Right ventricle myocardium superior (tissue), 1 donor: ENCODE data around the gene RIPK3. TPM values are rescaled to one million over a fixed set of nuclear protein-coding genes. Genes with fewer than 3 reads are reported as not detected.
"Not testable (repeated sequence)": the region's sequence is repeated elsewhere in the genome, so short reads cannot be mapped to it uniquely, and the experiment has no call there.

Source experiments
- ATAC-seq: fragments of 200-7000 bp; cut with Tn5 transposase; one replicate; pipeline ENCODE4 v1.9.1; 2020; ENCODE audit warnings: mild to moderate bottlenecking; ENCODE audit not compliant: poor library complexity
- DNase-seq: peaks from one replicate; pipeline ENCODE4 v3.0.0-alpha.2; 2020
- intact Hi-C: fragments of 100-400 bp; cut with DNase I; formaldehyde crosslinking; loops from one replicate; pipeline ENCODE4 v1.11.2; 2022
- total RNA-seq: library from RNA; stranded (reverse); fragmentation: NEBNext Ultra II Directional; extraction: Animal tissue kit (Norgen Biotek cat#: 25700); gene quantifications from one replicate; pipeline ENCODE4 v1.2.1, GENCODE V29; 2021
- donor health status: DM: no; HTN: yes; CAD: no; lungs with severe emphysema.

RIPK3 gene
- total RNA-seq, 1 donor from 2014 or later, result 2.9 TPM

DNA sequence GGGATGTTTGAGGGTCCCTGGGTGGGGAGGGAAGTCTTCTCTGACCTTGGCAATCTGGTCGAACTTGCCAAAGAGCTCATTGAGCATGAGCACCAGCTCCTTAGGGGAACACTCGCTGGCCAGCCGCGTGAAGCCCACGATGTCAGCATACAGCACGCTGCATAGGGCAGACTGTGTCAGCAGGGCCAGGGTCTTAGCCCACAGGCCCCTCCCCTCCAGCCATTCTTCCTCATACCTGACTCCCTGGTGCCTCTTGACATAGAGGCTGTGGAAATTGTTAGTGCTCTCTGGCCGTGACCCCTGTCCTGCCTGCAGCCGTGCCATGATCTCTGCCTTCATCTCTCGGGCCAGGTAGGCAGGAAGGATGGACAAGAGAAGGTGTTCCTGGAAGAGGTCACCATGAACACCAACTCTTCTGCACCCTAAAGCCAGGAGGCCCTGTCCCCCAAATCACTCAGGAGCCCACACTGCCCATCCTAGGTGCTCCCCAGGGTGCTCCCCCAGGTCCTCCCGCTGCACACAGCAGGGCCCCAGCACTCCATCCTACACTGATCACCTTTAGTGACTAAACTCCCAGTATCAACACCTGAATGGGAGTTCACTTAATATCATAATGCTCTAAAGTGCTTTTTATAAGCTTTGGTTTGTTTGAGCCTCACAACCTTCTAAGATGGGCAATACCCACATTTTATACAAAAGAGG is 8.7 kb downstream of the RIPK3 start:
- no peak for DNase-seq
- no peak for ATAC-seq
- intact Hi-C loops, result no loop called here

DNA sequence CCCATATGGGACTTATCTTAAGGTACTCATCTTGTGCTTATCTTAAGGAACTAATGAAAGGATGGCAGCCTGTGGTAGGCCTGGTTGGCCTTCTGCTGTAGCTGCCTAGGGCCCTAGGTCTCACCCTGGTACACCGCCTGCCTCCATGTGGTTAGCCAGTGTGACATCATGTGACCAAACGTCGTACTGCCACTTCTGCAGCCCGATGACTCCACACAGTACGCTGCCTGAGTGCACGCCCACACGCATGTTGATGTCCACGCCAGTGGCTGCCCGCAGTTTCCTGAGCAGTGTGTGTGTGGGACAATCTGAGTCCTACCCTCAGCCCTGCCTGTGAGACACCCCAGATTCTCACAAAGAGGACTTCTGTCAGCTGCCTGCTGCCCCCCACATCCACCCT is 10.1 kb downstream of the RIPK3 start:
- ATAC-seq (peak; percentile 1), DNase-seq (peak; percentile 80)
- intact Hi-C loops, result no loop called here

DNA sequence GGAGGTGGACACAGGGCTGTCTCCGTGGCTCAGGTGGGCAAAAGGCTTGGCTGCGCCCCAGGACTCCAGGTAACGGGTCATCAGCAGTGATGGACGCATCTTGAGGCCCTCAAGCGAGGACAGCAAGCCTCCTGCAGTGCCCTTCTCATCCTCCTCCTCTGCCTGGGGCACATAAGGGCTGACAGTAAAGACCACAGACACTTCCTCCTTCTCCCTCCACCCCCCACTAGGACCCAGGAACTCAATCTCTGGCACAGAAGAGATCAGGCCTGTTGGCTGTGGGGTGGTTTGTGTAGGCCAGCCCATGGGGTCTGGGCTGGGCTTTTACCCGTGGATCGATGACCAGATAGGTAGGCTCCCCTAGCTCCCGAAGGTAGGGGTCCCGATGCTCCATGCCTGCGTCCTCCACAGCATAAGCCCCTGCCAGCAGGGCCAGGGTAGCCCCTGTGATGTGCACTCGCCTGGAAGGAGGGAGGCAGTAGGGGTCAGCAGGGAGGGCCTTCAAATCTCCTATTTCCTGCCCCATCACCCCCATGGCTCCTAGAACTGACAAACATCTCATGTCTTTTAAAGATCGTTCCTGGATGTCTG is 10.6 kb downstream of the RIPK3 start:
- ATAC-seq (no peak), DNase-seq (no peak)
- intact Hi-C loops, result no loop called here

DNA sequence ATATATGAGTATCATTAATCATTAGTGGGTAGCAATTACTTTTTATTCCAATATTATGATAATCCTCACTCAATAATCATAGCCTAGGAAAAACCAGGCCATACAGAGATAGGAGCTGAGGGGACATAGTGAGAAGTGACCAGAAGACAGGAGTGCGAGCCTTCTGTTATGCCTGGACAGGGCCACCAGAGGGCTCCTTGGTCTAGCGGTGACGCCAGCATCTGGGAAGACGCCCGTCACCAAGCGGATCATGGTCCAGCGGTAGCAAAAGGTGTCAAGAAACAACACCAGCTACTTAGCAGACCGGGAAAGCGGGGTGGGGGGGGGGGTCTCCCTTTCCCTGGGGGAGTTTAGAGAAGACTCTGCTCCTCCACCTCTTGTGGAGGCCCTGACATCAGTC is 11.9 kb downstream of the RIPK3 start:
- peak; percentile 79 for DNase-seq
- intact Hi-C loops, ATAC-seq: not testable (repeated sequence)

DNA sequence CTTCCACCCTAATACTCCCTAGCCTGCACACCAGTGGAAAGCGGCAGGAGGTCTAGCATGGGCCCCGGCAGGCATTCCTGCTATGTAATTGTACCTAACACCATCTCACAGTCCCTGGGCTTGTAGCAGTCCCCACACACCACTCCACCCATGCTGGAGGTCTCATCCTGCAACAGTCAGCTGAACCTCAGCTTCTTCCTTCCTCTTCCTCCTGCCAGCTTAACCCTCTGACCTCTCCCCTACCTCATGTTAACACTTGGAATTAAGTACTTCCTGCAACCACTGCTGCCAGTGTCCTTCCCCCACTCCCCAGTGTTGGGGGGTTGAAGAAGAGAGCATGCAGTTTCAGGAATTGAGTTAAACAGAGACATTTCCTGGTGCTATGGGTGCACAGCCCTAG is 12.5 kb downstream of the RIPK3 start:
- ATAC-seq, result peak; percentile 12
- intact Hi-C loops, result no loop called here
- no peak for DNase-seq

DNA sequence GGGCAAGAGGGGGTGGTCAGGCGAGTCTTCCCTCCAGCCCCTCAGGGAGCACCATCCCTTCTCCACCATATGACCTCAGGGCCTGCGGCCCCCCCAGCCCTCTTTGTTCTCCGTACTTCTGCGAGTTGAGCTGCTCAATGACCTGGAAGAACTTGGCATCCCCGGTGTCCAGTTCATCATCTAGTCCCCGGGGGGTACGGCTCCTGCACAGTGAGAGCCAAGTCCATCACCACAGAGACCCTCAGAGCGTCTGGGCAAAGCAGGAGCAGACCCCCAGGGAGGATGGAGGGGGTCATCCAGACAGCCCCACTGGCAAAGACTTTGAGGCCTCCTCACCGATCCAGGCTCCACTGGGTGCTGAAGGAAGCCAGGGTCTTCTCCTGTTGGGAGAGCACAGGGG is 13.8 kb downstream of the RIPK3 start:
- no peak for DNase-seq
- ATAC-seq, result no peak
- intact Hi-C loops, result no loop called here

DNA sequence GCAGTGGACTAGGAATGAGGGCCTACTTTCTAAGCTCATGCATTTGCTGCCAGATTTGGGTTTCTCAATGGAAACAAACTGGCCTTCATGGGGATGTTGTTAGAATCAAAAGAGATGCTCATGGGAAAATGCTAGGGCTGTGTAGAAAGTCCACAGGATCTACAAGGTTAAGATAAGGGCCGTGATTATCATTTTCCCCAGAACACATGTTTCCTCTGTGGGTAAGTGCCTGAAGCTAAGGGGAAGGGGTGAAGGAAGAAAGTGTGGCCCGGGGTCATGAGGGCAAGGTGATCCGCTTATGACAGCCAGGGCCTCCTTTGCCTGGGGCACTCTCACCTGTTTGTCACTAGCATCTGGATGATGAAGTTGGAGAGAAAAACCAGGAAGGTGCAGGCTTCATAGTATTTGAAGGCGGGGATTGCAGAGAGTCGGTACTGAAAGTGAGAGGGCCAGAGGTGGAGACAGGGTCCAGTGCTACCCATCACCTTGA is 14.7 kb downstream of the RIPK3 start:
- no peak for ATAC-seq
- no peak for DNase-seq
- intact Hi-C loops, result no loop called here

DNA sequence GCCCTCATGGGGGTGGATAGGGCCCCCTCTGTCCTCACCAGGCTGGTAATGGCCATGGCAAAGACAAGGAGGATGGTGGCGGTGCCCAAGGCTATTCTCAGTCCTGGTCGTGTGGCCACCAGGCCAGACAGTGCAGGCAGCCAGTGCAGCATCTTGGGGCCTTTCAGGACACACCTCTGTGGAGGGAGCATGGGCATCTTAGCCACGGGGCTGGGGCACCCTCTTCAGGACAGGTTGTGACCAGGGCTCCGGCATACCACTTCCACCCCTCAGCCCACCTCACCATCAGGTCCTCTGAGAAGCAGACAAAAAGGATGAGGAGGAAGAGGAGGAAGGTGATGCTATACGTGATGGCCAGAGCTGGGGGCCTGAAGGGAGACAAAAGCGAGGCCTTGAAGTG is 15.8 kb downstream of the RIPK3 start:
- ATAC-seq, result no peak
- DNase-seq, result no peak
- intact Hi-C loops, result no loop called here

DNA sequence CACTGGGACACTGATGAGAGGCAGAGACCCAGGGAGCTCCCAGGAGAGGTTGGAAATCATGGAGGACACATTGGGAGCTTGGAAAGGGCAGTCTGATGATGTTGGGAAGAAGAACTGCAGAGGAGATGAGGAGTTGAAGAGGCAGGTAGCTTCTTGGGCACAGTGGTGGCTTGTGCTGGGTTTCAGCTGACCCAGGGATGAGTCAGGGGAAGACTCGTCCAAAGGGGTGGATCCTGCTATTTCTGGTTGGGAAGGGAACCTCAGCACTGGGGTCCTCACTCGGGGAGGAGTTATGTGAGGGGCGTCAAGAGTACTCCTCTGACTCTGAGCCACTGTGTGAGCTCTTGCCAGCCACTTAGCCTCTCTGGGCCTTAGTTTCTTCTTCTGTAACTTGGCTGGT is 16.4 kb downstream of the RIPK3 start:
- no peak for ATAC-seq
- DNase-seq, result no peak
- intact Hi-C loops, result no loop called here

DNA sequence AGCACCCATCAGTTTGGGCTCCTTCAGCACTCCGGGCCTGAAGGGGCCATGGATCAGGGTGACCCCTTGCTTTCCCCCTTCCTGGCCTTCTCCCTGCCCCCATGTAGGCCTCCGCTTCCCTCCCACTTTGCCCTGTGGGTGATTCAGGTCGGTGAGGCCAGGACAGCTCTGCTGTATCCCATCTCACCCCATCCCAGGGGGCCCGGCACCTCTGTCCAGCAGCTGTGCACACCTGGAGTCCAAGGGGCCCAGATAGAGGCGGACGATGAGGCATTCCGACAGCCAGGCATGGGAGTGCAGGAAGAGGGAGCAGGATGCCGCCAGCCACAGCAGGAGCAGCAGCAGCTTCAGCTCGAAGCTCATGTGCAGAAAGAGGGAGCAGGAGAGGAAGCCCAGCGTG is 17.1 kb downstream of the RIPK3 start:
- DNase-seq (no peak), ATAC-seq (no peak)
- intact Hi-C loops, result no loop called here

DNA sequence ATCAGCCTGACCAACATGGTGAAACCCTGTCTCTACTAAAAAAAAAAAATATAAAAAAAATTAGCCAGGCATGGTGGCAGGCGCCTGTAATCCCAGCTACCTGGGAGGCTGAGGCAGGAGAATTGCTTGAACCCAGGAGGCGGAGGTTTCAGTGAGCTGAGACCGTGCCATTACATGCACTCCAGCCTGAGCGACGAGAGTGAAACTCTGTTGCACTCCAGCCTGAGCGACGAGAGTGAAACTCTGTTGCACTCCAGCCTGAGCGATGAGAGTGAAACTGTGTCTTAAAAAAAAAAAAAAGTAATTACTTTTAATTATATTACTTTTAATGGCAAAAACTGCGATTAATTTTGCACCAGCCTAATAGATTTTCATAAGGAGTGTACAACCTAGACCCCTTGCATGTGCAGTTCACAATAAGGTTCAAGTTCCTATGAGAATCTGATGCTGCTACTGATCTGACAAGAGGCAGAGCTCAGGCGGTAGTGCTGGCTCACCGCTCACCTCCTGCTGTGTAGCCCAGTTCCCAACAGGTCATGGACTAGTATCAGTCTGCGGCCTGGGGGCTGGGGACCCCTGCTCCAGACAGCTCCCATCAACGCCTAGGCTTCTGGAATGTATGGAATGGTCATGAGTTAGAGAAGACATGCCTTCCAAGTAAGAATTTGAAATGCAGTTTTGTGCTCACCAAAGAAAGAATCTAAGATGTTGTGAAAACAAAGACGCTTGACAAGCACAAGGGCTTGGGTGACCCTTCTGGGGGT is 18.4 kb downstream of the RIPK3 start:
- ATAC-seq (no peak), DNase-seq (no peak)
- intact Hi-C loops, result no loop called here

DNA sequence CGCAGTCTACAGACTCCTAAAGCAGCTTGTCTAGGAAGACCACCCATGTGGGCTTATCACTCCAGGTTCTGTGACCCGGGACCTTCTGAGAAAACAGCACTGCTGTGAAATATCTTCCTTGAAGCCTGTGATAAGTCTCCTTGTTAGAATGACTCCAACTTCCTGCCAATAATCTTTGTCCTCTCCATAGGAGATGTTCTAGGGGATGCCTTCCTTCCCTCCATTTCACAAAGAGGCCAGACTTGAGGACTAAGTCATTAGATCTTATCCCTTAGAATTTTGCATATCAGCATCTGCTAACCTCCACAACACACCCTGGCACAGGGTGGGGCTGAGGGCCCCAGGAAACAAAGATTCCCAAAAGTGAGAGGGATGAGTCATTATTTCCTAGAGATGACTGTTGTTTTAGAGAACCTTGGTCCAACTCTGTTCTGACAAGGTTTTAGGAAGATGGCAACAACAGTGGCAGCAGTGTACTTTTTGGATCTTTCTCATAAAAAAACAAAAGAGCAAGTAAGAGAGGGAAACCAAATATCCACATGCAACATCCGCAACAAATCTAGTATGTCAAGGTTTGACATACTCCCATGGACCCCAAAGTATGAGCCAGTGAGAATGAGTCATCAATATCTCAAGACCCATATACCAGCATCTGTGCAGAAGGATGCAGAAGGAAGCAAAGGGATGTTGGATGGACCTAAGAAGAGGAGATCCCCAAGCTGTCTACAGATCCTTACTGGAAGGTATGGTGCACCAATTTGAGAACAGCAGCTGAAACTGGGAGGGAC is 22.5 kb downstream of the RIPK3 start:
- ATAC-seq (no peak), DNase-seq (no peak)
- intact Hi-C loops, result no loop called here

DNA sequence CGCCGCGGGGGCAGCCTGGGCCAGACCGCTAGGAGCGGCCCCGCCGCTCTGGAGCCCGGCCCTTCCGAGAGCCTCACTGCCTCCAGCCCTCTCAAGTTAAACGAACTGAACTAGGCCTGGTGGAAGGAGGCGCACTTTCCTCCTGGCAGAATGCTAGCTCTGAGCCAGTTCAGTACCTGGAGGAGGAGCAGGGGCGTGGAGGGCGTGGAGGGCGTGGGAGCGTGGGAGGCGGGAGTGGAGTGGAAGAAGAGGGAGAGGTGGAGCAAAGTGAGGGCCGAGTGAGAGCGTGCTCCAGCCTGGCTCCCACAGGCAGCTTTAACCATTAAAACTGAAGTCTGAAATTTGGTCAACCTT is 23.2 kb downstream of the RIPK3 start:
- intact Hi-C loops, result no loop called here
- ATAC-seq (no peak), DNase-seq (no peak)

DNA sequence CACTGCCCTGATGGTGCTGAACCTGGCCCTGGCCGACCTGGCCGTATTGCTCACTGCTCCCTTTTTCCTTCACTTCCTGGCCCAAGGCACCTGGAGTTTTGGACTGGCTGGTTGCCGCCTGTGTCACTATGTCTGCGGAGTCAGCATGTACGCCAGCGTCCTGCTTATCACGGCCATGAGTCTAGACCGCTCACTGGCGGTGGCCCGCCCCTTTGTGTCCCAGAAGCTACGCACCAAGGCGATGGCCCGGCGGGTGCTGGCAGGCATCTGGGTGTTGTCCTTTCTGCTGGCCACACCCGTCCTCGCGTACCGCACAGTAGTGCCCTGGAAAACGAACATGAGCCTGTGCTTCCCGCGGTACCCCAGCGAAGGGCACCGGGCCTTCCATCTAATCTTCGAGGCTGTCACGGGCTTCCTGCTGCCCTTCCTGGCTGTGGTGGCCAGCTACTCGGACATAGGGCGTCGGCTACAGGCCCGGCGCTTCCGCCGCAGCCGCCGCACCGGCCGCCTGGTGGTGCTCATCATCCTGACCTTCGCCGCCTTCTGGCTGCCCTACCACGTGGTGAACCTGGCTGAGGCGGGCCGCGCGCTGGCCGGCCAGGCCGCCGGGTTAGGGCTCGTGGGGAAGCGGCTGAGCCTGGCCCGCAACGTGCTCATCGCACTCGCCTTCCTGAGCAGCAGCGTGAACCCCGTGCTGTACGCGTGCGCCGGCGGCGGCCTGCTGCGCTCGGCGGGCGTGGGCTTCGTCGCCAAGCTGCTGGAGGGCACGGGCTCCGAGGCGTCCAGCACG is 23.8 kb downstream of the RIPK3 start:
- ATAC-seq (peak; percentile 45), DNase-seq (peak; percentile 72)
- intact Hi-C loops, result no loop called here

DNA sequence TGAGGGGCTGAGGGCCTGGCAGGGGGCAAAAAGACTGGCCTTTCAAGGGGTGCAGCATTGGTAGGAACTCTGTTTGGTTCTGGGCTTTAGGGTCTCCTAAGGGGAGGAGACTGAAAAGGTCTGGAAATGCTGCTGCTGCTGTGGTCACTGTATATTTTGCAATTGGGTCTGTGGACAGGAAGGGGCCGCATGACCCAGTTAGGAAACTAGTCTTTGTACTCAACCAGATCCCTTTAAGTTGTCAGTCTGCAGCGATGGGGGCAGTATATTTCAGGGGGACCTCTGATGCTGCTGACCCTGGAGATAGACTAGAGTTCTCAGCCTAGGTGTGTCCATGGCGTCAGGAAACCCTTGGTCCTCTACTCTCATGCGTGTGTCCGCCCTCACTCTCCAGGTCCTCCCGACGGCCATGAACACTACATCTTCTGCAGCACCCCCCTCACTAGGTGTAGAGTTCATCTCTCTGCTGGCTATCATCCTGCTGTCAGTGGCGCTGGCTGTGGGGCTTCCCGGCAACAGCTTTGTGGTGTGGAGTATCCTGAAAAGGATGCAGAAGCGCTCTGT is 24.5 kb downstream of the RIPK3 start:
- DNase-seq, result no peak
- no peak for ATAC-seq
- intact Hi-C loops, result no loop called here

DNA sequence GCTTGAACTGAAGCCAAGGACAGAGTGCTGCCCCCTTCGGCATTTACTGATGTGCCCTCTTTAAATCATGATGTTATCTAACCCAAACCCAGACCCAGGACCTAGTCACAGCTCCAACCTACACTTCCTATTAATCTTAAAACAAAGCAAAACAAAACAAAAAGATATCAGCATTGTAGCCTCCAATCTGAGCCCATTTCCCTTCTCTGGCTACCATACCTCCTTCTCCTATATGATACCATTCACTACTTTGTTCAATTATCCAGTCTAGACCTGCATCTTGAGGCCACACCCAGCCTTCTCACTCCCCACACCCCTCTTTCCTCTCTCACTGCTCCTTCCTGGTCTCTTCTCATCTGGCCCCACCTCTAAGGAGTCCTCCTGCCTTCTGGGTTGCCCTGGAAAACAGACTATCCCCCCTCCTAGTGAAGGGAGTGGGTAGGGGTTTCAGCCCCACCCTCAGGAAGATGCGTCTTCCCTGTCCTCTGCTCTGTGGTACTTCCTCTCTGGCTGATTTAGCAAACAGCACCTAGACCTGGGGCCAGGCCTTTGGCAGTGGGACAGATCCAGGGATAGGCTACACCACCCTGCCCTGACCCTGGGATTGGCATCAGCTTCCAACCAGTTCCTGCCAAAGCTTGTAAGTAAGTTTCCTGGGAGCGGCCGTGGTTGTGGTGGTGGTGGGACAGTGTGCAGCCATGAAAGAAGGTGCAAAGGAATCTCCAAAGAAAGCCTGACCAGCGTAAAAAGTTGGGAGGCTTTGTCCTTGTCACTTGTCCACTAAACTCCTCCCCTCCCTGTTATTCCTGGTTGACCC is 25.2 kb downstream of the RIPK3 start:
- ATAC-seq, result no peak
- intact Hi-C loops, result no loop called here
- no peak for DNase-seq

DNA sequence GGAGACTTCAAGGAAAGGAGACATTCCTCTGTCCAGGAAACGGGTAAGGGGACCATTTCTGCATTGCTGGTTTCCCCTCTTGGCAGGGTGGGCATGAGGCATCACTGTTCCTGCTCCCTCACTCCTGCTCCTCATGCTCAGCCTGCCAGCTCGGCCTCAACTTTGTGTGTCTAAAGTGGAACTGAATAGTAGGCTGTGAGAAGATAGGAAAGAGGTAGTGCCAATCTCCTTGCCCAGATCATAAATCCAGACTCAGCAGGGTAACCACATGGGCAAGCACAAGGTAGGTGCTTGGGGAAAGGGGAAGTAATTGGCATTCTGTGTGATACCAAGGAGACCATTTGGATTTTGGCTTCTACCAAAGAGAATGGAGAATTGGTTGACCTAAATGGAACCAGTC is 25.9 kb downstream of the RIPK3 start:
- DNase-seq, result no peak
- intact Hi-C loops, result no loop called here
- ATAC-seq, result no peak
